GM18520 (cell line): ENCODE results near the gene OLFML2B.

ENCODE experiments used
- ATAC-seq: cut with Tn5 transposase; IDR thresholded peaks from one replicate; pipeline ENCODE4 v1.9.1; 2021; ENCODE audit not compliant: unreplicated experiment

Gene OLFML2B

GRCh38 chr1:161948435-161948834 is 75.2 kb downstream of the OLFML2B start:
- no peak for ATAC-seq

GRCh38 chr1:161946071-161946987 is 77.3 kb downstream of the OLFML2B start:
- ATAC-seq = no peak

DNA sequence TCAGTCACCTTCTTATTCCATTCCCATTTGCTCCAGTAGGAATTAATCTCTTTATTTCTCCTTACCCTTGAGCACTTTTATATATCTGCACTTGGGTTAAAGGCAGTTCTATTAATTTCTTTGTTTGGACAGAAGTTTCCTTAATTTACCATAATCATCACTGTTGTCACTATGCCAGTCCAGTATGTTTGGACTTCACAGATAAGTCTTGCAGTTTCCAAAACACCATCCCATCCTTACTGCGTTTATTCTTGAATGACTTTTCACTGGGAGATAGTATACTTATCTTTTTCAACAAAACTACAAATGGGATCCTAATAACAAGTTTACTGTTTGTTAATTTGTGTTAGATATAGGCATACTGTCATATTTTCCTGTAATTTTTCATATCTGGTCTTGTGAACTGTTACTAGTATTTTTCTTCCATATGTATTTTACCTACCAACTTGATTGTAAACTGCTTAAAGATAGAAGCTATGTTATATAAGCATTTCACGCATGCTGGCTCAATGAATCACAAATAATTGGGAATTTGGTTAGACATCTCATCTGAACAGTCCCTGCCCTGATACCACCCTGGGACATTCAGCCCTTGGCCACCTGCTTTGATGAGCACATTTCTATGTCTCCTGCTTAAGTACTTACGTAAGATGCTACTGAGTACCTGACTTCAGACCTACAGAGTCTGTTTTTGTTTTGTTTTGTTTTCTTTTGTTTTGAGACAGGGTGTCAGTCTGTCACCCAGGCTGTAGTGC is 78.2 kb downstream of the OLFML2B start:
- no peak for ATAC-seq

DNA sequence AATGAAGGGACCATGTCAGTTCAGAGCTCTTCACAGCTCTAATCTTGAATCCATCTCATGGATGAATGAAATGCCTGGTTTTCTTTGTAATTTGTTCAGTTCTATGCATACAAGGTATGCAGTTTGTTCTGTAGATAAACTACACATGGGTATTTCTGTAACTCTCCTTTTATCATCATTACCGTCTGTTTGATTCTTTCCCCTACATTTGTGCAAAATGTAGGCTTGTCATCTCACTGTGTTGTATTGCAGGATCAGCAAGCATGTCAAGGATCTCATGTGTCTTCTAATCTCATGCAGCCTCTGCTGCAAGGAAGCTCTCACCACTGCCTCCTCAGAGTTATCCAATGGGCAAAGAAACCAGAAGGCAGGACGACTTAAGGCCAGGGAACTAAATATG is 79.3 kb downstream of the OLFML2B start:
- ATAC-seq = no peak

- ATAC-seq = no peak
Observed at GRCh38 chr1:161943737-161944136, 79.9 kb downstream of the OLFML2B start.

DNA sequence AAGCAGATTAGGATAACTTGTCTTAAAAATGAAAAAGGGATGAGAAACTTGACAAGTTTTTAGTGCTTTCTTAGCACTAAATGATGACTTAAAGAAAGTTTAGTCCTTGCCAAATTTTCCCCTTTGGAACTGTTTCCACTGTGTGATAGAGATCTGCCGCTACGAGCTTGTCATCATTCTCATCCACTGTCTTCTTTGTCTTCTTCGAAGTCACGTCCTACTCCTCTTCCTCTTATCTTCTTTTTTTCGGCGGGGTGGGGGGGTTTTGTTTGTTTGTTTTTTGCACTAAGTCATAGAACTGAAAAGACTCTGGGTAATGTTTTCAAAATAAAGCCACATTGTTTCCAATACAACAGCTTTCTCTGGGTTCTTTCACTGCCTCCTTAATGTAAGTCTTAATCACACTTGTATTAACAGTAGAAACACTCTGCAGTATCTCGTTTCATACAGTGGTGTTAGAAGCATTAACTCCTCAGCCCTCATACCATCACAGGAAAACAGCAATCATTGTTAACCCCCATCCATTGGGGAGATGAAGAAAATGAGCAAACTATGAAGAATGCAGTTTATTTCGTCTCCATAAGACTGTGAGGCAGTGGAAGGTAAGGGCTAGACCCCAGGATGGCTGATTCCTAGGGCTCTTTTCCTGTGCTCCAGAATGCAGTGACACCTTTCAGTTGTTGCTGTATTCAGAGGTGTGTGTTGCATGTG is 81.8 kb downstream of the OLFML2B start:
- no peak for ATAC-seq

GRCh38 chr1:161940866-161941591 is 82.6 kb downstream of the OLFML2B start:
- ATAC-seq = no peak

- ATAC-seq = no peak
Observed at GRCh38 chr1:161936786-161937185, 86.9 kb downstream of the OLFML2B start.

- ATAC-seq = no peak
Observed at GRCh38 chr1:161935264-161935663, 88.4 kb downstream of the OLFML2B start.

GRCh38 chr1:161933592-161934588 is 89.8 kb downstream of the OLFML2B start:
- ATAC-seq = no peak
